Subcutaneous preadipocyte (primary cell): ENCODE results near the gene PTPN3. TPM values are rescaled to one million over a fixed set of nuclear protein-coding genes. Genes with fewer than 3 reads are reported as not detected.

Experiments
- small RNA-seq: library from RNA; depleted of rRNA; stranded (forward); fragments of <200 nt; gene quantifications from one replicate; pipeline ENCODE3, GENCODE V24; 2012
- total RNA-seq: library from RNA; depleted of rRNA; stranded (reverse); fragments of >200 nt; gene quantifications from 2 replicates; pipeline ENCODE4 v1.2.3, GENCODE V29; 2012

The PTPN3 gene, protein sequence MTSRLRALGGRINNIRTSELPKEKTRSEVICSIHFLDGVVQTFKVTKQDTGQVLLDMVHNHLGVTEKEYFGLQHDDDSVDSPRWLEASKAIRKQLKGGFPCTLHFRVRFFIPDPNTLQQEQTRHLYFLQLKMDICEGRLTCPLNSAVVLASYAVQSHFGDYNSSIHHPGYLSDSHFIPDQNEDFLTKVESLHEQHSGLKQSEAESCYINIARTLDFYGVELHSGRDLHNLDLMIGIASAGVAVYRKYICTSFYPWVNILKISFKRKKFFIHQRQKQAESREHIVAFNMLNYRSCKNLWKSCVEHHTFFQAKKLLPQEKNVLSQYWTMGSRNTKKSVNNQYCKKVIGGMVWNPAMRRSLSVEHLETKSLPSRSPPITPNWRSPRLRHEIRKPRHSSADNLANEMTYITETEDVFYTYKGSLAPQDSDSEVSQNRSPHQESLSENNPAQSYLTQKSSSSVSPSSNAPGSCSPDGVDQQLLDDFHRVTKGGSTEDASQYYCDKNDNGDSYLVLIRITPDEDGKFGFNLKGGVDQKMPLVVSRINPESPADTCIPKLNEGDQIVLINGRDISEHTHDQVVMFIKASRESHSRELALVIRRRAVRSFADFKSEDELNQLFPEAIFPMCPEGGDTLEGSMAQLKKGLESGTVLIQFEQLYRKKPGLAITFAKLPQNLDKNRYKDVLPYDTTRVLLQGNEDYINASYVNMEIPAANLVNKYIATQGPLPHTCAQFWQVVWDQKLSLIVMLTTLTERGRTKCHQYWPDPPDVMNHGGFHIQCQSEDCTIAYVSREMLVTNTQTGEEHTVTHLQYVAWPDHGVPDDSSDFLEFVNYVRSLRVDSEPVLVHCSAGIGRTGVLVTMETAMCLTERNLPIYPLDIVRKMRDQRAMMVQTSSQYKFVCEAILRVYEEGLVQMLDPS
- 0.98 and 1.5 TPM in 2 replicates for total RNA-seq

DNA sequence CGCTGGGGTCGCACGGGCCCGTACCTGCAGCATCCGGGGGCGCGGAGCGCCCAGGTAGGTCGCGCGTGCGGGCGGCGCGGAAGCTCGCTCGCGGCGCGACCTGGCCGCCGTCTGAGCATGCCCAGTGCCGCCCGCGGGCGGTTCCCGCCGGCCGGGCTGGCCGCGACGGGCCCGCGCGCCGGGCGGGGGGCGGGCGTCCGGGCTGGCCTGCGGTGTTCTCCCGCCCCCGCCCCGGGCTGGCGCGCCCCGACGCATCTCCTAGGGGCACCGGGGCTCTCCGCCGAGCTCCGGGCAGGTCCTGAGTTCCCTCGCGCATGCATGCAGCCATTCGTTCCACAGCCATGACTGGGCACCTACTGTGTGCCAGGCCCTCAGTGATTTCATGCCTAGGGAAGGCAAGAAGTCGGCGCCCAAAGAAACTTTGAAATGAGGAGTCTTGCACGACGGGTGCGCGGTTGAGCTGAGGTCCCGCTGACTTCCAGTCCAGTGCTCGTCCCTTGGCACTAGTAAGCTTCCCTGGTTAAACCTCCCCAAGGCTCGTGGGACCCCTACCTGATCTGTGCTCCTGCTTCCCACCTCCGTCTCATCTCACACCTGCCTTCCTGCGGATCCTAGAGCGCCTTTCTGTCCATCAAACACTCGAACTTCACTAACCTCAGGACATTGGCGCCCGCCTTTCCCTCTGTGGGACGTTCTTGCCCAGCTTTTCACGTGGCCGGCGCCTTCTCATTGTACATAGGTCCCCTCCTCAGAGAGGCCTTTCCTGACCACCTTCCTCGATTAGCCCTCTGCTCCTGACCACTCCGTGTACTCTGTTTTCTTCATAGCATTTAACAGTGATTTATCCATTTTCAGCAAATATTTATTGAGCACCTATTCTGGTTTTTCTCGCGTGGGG, at the start of gene PTPN3:
Gene PTPN3 (minus strand): TSS at position 113 of the 898 bp plus-strand sequence. CDS start 34,873 bp downstream, outside the sequence.

Small RNA genes within 50 kb of the gene (small RNA-seq; reads per million reads assigned to genes)
- not detected for gene MIR3927

Other genes starting within 250 kb of the PTPN3 start
- gene EPB41L4B, start 177.2 kb downstream of the PTPN3 start, total RNA-seq = under 0.01 TPM in 2 replicates